Stimulated activated CD8-positive, alpha-beta memory T cell treated with anti-CD3 and anti-CD28 coated beads, Interleukin-12 subunit alpha, Interleukin-12 subunit beta, amount 100 ng/mL, for 24 hours (primary cell): ENCODE results near the gene POFUT1.
"Not testable (repeated sequence)": the region's sequence is repeated elsewhere in the genome, so short reads cannot be mapped to it uniquely, and the experiment has no call there.

Experiments
- DNase-seq: peaks from one replicate; pipeline ENCODE4 v3.0.0-alpha.2; 2020; ENCODE audit errors: extremely low read depth

POFUT1 gene

DNA sequence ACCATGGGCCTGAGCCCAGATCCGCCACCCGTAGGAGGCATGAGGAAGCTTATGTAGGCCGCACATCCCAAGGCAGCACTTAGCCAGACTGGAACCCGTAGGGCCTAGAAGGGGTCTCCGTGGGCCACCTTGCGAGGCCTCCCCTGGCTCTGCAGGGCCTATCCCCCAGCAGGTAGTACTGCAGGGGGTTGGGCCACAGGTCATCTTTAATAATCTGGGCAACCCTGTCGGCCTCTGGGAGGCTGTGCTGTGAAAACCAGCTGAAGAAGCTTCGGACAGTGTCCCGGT is 18.6 kb upstream of the POFUT1 start:
- DNase-seq: no peak

DNA sequence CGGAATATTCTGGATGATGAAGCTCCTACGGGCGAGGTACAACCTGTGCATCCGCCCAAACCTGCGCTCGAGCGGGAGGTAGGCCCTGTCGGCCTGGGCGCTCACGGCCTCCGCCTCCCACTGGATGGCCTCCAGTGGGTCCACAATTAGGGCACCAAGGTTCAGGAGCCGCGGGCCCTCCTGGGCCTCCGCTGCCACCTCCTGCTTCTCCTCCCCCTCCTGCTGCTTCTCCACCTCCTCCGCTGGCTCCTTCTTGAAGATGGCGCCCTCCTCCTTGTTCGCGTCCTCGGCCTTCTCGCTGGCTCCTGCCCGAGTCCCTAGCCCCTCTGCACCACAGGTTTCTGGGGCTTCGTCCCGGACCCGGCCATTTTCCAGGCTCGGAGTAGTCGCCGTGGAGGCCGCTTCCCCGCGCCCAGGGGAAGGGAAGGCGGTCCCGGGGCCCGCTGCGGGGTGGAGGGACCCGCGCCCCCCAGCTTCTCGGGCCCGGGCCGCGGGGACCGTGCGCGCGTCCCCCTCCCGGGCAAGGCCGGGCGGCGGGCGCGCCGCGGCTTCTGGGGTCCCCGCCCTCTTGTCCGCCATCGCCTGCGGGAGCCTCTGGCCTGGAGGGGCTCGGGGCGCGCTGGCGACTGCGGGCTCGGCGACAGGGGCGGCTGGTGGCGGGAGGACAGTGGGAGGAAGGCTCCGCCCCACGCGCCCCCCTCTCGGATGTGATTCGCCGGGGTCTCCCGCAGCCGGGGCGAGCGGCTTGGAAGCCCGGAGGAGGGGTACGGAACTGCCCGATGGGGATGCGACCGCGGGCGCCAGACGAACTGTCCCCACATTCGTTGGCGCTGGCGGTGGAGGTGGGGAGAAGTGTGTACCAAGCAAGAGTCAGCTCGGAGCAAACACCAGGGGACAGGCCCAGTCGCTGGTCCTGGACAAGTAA is 17.7 kb upstream of the POFUT1 start:
- no peak for DNase-seq

DNA sequence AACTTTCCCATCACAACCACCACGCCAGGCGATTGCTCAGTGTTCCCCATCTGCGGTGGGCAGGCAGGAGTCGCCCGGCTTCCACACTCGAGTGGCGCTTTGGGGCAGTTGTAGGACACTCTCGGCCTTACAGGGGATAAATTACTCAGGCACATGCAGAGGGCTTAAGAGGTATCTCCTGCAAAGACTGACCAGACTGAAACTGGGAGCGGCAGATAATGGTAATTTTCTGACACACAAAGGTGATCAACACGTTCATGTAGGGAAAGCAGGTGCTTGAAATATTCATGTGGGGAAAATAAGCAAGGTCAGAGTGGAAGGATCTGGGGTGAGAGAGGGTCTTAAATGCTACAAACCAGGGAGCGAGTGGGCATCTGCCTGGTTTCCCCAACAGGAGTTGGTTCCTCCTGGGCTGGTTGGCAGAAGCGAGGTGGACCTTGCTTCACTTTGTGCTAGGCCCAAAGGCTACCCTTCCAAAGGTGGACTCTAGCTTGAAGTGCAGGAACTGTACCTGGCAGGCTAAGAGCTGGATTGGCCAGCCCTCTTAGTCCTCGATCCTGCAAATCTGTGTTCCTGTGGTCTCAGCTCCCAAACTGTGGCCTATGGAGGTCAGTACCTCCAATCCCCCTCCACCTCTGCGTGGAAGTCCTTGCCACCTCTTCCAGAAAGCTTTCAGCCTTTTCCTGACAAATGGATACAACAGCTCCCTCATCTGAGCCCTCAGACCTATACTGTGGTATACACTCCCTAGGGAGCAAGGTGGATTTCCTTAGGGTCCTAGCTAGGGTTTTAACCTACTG is 16.9 kb upstream of the POFUT1 start:
- DNase-seq: no peak

DNA sequence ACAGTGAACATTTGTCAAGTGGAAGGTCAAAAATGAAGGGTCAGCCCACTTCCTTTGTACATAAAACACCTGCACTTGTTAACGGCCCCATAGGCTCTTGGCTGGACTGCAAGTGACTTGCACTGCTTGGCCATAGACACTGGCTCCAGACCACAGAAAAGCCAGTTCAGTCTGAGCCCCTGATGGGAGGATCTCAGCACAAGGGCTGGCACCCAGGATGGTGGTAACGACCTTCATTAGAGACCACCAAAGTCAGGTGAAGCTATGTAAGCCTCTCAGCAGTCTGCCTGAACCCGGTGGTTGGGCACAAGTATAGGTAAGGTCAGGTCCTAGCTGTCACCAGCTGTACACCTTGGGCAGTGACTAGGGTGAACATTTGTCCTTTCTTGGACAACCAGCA is 16.3 kb upstream of the POFUT1 start:
- DNase-seq: no peak

DNA sequence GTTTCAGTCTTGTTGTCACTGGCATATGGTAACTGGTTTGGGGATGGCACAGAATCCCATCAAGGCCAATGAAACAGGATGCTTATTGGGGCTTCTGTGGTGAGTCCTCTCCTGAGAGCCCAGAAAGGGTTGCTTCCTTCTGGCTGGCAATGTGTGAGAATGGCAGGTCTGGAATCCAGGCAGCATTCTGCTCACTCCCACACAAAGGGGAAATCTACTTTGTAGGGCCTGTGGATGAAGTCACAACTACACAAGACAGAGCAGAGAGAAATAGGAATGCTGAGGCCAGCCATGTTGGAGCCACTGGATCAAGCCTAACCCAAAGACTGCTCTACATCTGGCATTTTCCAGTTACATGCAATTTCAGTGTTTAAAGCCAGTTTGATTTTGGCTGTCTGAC is 15.8 kb upstream of the POFUT1 start:
- DNase-seq: no peak

DNA sequence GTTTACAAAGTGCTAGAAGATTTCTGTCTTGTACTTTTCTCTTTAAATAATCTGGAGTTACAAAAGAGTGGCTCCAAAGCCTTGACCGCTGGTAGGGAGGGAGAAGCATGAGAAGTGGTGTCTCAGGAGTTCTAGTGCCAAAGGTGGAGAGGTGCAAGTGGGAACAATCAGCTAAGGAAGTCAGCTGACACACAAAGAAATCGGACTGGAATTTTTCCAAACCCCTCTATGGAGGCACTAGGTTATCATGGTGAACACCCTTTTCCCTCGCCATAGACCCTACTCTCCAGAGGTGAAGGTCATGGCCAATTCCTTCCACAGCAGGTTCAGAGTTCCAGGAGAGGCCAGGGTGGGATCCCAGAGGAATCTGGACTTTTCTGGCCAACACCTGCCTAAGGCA is 15.0 kb upstream of the POFUT1 start:
- no peak for DNase-seq

DNA sequence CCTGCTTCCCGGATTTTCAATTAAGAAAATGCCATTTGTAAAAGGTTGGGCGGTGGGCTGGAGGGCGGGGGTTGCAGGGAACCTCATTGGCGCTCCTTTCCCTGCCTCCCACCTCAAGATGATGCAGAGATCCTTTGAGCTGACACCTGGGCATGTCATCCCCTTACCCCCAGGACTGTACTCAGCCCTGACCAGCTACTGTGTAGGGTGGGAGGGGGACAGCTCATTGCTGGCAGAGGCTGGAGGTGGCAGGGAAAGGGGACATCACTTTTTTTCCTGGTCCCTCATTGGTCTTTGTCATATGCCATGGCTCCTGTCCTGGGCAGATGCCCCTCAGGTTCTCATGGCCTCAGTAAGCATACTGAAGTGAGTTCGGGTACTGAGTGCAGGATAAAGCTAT is 14.3 kb upstream of the POFUT1 start:
- not testable (repeated sequence) for DNase-seq

DNA sequence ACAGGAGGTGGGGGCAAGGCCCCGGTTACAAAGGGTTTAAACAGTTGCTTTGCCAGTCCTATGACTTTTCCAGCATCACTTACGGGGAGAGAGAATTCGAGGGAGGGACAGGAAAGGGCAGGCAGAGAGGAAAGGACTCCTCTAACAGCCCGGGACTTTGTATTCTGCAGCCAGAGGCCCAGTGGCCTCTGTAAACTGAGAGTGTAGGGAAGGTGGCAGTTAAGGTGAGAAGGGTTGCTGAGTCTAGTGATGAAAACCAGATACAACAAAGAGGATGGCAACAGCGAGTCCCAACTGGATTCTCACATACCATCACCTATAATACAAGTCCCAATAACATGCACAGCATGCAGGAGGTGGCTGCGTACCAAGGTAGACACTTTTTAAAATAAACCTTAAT is 13.7 kb upstream of the POFUT1 start:
- no peak for DNase-seq

DNA sequence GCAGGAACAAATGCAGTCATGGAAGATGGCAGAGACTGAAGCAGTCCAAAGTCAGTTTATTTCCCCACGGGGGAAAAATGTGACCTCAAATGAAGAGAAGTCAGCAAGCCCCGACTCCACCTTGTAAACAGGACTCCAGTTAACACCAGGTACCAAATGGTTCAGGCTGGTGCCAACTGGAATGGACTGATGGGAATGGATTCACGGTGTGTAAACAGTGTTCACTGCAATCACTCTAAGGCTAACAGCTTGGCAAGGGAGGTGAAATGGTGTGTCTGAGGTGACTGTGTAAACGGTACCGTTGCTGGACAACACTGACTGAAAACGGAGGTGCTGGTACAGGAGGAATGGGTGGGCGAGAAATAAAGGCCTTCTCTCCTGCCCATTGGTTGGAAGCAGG is 12.1 kb upstream of the POFUT1 start:
- DNase-seq: no peak

DNA sequence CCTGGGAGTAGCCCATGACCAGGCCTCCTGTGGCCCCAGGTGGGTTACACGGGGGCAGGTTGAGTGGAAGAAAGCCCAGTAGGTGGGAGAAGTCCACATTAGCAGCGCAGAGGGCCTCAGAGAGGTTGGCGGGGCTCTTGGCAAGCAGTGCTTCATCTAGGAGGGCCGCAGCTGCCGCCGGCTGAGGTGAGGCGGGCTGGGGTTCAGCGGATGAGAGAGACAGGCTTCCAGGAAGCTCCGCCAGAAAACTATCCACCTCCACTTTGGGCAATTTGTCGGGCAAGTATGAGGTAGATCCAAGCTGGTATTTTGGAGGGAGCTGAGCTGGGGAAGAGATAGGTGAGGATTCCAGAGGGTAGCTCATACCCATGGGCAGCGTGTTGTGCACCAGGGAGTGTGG is 11.1 kb upstream of the POFUT1 start:
- not testable (repeated sequence) for DNase-seq

DNA sequence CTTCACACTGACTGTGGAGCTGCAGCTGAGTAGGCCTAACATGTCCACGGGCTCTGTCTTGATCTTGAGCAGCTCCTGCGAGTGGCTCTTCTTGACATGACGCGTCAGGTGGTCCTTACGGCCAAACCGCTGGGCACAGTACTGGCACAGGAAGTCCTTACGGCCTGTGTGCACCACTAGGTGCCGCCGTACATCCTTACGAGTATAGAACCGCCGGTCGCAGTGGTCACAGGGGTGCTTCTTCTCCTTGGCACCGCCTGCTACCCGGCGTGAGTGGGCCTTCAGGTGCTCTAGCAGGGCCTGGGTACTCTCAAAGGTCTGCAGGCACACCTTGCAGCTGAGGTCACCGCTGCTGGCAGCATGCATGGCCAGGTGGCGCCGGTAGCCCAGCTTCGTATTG is 10.5 kb upstream of the POFUT1 start:
- DNase-seq: not testable (repeated sequence)

DNA sequence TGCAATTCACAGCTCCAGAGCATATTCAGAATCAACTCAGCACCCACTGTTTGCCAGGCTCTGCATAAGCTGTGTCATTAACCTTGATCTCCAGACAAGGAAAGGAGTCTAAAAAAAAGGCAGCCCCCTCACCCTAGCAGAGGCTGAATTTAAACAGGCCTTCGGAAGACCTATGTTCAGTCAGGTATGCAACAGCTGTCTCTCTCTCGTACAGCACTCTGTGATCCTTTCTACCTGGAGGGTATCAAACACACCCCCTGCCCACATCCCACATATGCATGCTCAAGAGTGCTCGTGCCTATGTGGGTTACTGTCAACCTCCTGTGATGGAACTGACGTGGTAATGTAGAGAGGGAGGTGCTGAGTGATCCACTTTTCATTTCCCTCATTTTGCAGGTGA is 8.7 kb upstream of the POFUT1 start:
- no peak for DNase-seq

DNA sequence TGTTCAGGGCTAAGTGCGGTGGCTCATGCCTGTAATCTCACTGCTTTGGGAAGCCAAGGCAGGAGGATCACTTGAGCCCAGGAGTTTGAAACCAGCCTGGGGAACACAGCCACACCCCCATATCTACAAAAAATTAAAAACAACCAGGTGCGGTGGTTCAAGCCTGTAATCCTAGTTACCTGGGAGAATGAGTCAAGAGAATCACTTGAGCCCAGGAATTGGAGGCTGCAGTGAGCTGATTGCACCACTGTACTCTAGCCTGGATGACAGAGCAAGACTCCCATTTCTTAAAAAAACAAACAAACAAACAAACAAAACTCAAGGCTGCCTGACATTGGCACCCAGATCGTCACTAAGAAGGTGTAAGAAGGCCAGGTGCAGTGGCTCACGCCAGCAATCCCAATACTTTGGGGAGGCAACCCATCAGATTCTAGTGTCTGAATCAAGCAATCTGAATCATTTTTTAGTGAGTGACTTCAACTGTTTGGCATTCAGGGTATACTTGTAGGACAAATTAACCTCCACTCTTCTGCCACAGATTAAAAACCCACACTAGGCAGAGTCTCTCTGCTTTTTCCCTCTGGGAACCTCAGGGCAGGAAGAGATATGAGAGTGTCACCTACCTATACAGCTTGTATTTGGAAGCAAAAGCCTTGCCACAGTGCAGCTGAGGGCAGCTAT is 6.2 kb upstream of the POFUT1 start:
- DNase-seq: no peak

DNA sequence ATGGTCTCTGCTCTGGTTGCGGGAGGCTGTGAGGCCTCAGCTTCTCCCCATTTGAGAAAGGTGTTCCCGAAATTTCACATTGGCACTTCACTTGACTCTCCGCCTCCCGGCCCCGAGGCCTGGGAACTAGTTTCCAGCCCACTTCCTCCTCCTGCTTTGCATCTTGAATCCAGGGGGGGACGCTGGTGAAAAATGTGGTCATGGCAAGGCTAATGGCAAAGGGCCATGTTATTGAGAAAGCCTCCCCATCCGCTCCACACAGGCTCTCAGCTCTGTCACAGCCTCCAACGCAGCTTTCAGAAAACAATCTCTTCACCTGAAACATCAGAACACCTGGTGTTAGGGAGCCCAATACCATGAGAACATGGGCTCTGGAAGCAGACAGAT is 5.7 kb upstream of the POFUT1 start:
- DNase-seq: no peak

DNA sequence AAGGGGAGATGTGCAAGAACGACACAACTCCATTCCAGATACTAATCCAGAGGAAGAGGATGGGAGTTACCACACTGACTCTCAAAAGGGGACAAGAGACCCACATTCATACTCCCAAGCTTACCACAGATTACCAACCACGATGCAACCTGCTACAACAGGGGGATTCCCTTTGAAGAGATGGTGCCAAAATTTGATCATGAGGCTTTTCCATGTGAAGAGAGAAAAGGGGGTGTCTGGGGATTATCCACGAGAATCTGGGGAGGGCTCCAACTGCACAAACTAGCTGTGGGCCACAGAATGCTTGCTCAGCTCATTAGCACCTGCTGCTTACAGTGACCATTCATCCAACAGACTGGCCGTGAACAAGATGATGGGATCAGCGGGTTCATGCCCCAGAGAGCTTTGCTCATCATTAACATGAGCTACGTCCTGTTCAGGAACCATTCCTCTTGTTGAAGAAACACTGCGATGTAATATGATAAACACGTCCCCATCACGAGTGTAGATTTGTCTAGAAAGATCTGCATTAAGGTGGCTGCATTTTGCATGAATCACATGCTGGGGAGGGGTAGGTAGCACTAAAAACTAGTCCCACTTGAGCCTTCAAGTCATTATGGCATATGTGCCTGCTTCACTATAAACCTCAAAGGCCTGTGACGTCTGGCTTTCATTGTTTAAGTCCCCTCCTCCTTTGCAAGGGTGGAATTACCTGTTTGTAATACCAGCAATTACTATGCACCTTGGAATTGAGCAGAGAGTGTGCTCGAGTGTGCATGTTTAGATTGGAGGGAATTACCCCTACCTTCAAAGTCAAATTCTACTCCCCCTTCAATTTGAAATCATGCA is 4.1 kb upstream of the POFUT1 start:
- no peak for DNase-seq

DNA sequence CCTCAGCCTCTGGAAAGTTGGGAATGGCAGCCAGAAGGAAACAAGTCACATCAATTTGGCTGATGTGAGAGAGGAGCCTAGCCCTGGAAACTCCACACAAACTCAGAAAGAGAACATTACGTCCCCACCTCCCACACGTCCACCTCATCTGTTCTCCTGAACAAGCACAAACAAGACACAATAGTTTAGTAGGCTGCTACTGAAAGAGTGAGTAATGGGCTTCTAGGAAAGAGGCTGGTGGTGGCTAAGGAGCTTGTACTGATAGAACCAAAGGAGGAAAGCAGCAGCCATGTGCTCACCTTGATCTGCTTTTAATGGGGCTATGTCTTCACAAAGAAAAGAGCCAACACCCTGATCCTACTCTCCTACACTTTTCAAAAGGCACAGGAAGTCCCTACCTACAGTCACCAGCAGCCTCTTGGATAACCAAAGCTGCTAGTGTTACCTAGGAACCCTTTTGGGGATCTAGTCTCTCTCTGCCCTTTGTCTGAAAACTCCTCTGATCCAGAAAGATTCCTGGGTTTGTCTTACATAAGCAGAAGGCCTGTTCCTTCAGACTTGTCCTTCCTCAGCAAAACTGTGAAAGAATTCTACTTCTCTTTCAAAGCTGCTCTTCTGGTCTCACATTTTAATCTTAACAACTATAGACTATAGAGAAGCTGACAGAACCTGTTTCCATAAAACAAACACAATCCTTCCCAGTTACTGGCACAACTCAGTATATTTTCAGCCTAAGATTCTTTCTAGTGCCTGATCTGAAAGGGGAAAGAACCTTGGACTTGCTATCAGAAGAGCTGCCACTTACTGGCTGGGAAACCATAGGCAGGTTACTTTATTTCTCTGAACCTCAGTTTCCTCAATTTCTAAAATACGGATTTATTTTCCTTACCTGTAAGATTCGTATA is 3.2 kb upstream of the POFUT1 start:
- peak; percentile 58 for DNase-seq

DNA sequence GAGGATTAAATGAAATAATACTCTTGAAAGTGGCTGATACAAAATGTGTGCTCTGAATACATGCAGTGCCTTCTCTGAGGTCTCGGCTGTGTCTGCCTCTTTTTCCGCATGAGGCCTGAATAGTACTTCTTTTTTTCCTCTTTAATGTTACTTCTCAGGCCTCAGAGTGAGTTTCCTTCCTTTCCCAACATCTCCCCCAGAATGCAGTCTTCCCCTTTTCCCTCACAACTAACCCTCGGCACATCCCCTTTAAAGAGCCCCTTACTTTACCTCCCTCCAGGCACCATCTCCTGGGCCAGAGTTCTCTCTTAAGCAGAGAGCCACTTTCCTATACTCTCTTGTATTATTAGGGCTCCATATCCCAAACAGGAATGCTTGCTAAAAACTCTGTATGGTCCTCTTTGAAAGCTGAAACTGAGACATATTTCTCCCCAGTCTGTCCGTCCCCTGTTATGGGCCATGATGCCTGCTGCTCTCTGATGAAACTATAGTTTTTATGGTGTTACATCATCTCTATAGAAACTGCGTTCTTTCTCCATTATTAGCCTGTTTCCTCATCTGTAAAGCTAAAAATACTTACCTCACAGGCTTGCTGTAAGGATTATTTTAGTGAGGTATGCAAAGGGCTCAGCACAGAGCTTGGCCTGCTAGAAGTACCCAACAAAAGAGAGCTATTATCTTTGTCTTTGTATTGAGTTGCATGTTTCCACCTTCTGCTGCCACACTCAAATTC is 2.4 kb upstream of the POFUT1 start:
- no peak for DNase-seq

DNA sequence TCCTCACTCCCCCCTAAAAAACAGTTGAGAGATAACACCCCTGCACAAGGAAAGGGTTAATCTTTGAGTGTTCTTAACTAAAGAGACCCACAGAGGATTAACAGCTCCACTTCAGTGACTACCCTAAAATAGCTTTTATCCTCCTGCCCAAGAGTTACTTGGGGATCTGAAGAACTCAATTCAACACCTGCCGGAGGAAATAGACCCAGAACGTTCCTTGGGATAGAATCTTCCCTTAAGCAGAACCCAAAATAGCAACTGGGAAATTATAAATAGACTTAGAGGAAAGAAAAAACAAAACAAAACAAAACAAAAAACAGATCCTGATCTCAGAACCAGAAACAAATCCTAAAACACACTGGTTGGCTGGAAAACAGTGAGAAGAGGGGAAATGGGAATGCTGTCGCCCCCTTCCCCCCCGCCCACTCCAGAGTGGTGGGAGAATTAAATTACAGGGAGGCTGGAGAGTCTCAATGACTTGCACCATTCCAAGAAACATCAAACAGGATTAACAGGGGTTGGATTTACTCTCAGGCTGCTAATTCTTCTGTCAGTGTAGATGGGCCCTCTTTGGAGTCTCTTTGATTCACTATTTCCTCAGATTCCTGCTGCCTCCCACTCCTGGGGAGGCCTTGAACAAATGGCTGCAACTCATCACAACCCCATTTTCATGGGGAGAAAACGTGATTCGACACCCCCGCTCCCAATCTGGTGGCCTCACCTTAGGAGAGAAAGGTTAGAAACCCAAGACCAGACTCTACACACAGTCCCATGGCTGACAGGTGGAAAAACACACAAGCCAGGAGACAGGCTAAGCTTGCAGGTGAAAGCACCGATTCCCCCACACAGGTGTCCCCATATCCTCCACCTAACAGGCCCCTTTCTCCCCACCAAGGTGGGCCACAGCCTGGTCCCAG is 1.6 kb upstream of the POFUT1 start:
- DNase-seq: no peak
